Stimulated activated CD8-positive, alpha-beta memory T cell treated with anti-CD3 and anti-CD28 coated beads, Interleukin-7, amount 100 ng/mL, for 1 hour (primary cell): Measurements from ENCODE around the gene CAMTA1.

Experiments
- DNase-seq, 2 donors: peaks; one replicate each; pipeline ENCODE4 v3.0.0-alpha.2; 2020; ENCODE audit warnings: low read depth in 2 of 2

CAMTA1 gene

GRCh38 chr1:7006996-7007871 is 222.0 kb downstream of the CAMTA1 start:
- DNase-seq: no peak

GRCh38 chr1:7007902-7008301 is 222.6 kb downstream of the CAMTA1 start:
- no peak for DNase-seq

DNA sequence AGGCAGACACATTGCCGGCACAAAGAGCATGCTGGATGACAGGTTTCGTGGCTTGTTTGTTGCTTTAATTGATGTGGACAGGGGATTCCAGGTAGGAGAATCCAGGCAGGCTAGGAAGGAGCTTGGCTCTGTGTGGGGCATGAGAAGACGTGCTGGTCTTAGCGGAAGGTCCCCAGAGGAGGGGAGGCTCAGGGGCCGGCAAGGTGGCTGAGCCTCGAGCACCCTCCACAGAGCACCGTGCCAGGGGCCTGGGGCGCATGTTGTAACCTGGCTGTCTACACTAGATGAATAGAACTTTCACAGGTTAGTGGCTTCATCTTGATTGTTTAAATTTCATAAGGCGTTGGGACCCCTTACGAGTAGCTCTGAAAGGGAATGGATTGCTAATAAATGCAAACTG is 223.1 kb downstream of the CAMTA1 start:
- DNase-seq: no peak

GRCh38 chr1:7008975-7009740 is 223.9 kb downstream of the CAMTA1 start:
- no peak for DNase-seq

- DNase-seq: no peak
These were observed 224.7 kb downstream of the CAMTA1 start for GRCh38 chr1:7009741-7010525.

DNA sequence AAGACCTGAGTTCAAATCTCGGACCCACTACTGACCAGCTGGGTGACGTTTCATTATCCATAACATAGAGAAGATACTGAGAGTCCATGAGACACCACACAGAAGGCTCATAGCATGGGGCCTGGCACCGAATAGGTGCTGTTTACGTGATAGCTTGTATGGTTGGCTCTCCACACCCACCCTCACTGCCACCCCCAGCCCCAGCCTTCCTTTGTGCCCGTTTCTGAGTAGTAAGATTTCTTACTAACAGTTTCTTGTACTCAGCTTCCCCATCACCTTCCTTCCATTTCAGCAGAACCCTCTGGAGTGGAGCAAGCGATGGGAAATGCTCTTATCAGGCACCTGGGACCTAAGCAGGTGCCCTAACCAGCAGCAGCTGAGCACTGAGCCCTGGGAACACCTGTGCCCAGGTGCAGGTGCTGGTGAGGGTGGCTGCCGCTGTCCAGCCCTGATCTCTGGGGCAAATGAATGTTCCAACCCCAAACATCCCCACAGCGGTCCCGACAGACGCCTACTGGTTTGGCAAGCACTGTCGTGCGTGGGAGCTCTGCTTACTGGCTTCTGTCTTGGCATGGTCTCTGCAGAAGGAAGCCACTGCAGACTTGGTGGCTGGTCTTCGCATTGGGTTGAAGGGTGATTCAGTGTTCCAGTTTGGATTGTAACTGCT is 225.4 kb downstream of the CAMTA1 start:
- DNase-seq: no peak

- DNase-seq: no peak
These were observed 226.6 kb downstream of the CAMTA1 start for GRCh38 chr1:7011826-7012225.

DNA sequence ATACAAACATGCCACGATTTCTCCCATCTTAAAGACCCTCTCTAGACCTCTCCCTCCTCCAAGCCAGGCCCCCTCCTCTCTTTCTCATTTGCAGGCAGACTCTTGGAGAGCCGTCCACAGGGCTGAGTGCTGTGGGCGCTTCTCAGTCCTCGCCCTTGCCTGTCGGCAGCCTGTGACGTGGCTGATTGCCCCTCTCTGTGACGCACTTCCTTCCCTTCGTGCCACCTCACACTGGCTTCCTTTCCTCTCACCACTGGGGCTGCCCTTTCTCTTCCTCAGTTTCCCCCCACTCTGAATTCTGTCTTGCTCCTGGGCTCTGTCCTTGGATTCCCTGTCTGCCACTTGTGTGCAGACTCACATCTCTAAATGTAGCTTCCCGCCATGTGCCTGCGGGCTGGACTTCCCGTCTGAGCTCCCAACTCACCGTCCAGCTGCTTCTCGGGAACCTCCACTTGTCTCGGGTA is 227.2 kb downstream of the CAMTA1 start:
- no peak for DNase-seq

GRCh38 chr1:7013833-7014639 is 228.8 kb downstream of the CAMTA1 start:
- no peak for DNase-seq

DNA sequence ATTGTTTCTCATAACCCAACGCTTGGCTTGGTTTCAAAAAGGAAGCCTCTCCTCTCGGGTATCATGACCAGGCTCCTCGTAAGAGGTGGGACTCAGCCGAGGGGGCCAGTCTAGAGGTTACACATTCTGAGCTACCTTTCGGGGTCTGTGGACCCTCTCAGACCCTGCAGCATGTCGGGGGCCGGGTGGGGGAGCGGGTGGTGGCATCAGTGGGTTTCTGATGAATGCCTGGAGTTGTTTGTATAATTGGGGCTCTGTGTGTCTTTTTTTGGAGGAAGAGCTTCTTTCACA is 229.3 kb downstream of the CAMTA1 start:
- no peak for DNase-seq

- no peak for DNase-seq
These were observed 229.8 kb downstream of the CAMTA1 start for GRCh38 chr1:7015022-7015421.

GRCh38 chr1:7018351-7018750 is 233.1 kb downstream of the CAMTA1 start:
- DNase-seq: no peak

GRCh38 chr1:7018826-7019225 is 233.6 kb downstream of the CAMTA1 start:
- no peak for DNase-seq

DNA sequence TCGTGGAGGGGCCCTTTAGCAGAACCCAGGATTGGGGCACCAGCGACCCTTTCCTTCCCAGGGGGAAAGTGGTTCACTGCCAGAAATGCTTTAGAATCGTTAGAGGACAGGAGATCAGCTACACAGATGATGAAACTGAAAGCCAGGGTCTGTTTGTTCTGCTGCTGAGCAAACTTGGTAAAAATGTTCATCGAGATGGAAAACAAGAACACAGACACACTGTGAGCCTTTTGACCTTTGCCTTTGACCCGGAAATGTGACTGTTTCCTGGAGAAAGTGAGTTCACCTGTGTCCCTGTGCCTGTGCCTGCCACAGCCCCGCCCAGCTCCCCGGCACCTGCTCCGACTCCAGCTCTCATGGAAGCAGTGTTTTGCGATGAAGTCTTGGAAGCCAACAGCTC is 234.3 kb downstream of the CAMTA1 start:
- DNase-seq: no peak

DNA sequence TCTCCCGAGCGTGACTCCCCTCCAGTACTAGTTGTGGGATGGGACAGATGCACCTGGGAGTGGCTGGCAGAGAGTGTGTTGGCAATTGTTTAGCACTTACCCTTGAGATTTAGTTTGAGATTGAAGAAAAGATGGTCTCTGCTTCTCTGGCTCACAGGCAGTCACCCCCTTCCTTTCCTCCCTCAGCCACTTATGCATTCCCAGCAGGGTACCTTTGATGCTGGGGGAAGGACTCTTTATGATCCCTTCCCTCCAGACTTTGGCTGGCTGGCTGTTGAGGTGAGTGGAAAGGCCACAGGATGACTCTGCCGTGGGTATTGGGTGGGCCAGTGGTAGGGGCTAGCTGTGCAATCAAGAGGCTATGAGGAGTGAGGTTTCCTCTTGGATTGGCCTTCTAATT is 236.8 kb downstream of the CAMTA1 start:
- DNase-seq: no peak

GRCh38 chr1:7025013-7025412 is 239.8 kb downstream of the CAMTA1 start:
- no peak for DNase-seq

DNA sequence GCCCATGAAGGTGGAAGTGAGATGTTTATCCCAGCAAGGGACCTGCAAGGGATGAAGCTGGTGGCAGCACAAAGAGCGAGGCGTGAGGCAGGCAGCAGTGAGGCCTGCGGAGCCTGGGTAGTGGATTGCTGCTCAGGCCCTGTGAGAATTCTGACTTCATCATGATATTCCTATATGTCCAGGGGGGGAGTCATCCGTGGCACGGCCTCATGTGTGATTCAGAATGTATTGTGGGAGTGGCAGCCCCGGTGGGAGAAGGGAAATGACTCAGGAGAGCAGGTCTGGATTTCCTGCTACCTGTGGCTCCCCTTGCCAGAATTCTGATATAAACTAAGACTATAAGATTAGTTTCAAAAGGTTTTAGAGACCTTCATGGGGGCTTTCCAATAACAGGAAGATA is 240.9 kb downstream of the CAMTA1 start:
- DNase-seq: no peak

DNA sequence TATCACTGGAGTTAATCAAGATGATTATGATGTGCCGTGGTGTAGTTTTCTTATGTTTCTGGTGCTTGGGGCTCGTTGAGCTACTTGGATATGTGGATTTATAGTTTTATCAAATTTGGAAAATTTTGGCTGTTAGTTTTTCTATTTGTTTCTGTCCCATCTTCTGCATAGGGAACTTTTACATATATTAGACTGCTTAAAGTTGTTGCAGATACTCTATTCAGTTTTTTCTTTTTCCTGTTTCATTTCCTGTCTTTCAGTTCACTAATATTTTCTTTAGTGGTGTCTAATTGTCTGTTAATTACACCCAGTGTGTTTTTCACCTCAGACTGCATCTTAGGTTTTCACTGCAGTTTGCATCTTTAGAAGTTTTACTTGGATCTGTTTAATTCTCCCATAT is 247.7 kb downstream of the CAMTA1 start:
- no peak for DNase-seq

DNA sequence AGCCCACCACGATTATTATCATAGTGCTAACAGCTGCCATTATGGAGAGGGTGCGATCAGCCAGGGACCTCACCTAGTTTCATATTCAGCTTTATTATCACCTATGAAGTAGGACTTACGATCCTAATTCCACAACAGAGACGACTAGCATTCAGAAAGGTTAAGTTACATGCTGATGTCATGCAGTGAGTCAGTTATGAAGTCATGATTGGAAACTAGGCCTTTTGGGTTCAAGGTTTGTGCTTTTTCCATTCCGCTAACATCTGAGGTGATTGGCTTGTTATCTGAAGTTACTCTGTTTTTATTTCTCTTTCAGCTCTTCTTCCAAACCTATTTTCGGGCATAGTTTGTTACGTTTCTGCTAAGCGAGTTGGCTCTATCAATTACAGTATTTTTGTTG is 251.1 kb downstream of the CAMTA1 start:
- DNase-seq: no peak

DNA sequence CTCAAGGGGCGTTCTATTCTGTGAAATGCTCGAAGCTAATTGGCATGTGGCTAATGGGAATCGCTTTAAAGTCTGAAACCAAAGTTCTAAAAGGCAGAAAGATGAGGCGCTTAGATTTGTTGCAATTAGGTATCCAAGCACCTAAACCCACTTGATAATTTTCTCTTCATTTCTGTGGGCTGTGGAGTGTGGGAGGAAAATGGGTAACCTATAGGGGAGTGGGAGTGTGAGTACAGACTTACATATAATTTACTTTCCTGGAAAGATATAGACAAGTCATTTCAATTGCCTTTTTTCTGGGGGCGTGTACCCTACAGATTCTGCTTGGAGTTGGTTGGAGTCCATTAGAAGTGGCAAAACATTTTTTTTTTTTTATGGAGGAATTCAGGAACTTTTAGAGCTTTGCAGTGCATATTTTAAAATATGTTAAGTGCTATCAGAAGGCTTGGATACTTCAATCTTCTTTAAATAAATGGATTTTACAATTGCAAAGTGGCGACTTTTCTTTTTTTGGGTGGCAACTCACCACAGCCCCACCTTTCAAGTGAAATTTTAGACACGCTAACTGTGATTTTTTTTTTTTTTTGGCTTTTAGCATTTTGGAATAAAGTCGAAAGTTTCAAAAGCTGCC is 254.5 kb downstream of the CAMTA1 start:
- no peak for DNase-seq
